Thyroid gland (tissue), 4 donors: ENCODE measurements around the gene ACAP2.

Source experiments
- POLR2A ChIP-seq, 2 donors: fragments of 450-650 bp; IDR thresholded peaks; one replicate each; pipeline ENCODE4 v1.6.1; 2017; ENCODE audit warnings: antibody characterized with exemption in 2 of 2, mild to moderate bottlenecking in 2 of 2, moderate library complexity in 1 of 2
- TF ChIP-seq, protein P1 (sequence below), 6 experiments: fragments of 200-600 bp in 3 of 6; fragments of 450-650 bp in 3 of 6; sonication (generic) in 3 of 6; IDR thresholded peaks; one replicate each; pipeline ENCODE4 v1.5.1; 2016 to 2019; ENCODE audit warnings: antibody characterized with exemption in 6 of 6, mild to moderate bottlenecking in 2 of 6, inconsistent platforms in 1 of 6, moderate library complexity in 1 of 6

DNA sequence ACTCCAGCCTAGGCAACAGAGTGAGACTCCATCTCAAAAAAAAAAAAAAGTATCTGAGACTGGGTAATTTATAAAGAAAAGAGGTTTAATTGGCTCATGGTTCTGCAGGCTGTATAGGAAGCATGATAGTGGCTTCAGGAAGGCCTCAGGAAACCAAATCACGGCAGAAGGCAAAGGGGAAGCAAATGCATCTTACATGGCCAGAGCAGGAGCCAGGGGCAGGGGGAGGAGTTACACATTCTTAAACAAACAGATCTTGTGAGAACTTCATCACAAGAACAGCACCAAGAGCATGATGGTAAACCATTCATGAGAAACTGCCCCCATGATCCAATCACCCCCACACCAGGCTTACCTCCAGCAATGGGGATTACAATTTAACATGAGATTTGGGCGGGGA is 37.2 kb downstream of the ACAP2 start:
- TF ChIP-seq, protein P1, sequence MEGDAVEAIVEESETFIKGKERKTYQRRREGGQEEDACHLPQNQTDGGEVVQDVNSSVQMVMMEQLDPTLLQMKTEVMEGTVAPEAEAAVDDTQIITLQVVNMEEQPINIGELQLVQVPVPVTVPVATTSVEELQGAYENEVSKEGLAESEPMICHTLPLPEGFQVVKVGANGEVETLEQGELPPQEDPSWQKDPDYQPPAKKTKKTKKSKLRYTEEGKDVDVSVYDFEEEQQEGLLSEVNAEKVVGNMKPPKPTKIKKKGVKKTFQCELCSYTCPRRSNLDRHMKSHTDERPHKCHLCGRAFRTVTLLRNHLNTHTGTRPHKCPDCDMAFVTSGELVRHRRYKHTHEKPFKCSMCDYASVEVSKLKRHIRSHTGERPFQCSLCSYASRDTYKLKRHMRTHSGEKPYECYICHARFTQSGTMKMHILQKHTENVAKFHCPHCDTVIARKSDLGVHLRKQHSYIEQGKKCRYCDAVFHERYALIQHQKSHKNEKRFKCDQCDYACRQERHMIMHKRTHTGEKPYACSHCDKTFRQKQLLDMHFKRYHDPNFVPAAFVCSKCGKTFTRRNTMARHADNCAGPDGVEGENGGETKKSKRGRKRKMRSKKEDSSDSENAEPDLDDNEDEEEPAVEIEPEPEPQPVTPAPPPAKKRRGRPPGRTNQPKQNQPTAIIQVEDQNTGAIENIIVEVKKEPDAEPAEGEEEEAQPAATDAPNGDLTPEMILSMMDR (IDR thresholded peaks at IDR 0.05): no peak
- TF ChIP-seq POLR2A (IDR thresholded peaks at IDR 0.05): no peak
